Renal pelvis (tissue), 4 donors: ENCODE measurements around the gene RFX6. TPM values are rescaled to one million over a fixed set of nuclear protein-coding genes. Genes with fewer than 3 reads are reported as not detected.
A peak's percentile ranks its signal among the peaks of the same experiment; 100 is the strongest.

Experiments
- DNase-seq: peaks from one replicate; pipeline ENCODE4 v3.0.0-alpha.2; 2013
- polyA plus RNA-seq, 3 donors: library from polyadenylated mRNA; unstranded; fragments of 120-200 nt; gene quantifications; one replicate each; pipeline ENCODE4 v1.2.1, GENCODE V29; 2013; ENCODE audit not compliant: insufficient read length in 3 of 3

Gene RFX6
- polyA plus RNA-seq, 3 donors, result 0.10 TPM; not detected in 2

DNA sequence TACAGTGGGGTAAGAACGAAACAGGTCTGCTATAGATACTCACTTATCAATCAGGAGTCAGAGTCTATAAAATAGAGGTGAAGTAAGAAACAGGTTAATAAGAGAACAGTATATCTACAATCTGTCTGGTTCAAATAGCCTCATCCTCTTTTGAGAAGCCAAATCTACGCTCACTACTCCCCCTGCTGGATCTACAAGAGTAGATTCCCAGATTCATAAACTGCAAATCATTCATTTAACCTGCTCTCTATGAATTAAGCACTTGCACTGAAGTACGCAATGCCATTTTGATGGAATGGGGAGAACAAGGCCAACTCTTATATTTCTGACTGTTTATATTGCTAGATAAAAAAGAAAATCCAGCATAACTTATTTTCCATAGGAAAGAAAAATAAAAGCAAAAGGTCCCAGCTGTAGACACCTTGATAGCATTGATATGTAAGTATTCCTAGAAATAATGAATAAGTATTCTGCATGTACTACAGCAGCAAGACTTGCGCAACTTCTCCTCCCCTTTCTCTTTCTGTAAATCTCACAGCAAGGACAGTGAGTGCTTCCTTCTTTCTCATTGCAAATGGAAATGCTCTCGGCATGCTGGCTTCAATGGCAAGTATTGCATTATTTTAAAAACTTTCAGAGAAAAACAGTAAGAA, 92.3 kb downstream of the RFX6 start:
- DNase-seq, result peak; percentile 39

GRCh38 chr6:116971959-116972358, 94.9 kb downstream of the RFX6 start:
- DNase-seq, result peak; percentile 30

DNA sequence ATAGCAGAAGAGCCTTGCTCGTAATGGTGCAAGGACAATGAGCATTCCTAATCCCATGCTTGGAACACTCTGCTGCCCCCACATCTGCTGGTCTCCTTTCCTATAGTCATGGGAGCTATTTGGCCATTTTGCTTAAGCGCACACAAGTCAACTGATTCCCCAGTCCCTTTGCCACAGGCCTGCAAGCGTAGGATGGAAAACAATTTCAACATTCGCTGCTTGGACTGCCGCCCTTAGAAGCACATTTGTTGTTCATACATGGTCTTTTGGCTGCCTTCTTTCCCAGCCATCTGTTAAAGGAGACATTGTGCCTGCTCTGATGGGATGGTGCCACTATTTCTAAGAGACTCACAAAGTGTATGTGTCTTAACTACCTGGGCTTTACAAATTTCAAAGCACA, 96.9 kb downstream of the RFX6 start:
- no peak for DNase-seq

GRCh38 chr6:116974526-116975316, 97.7 kb downstream of the RFX6 start:
- no peak for DNase-seq

GRCh38 chr6:116975600-116975999, 98.6 kb downstream of the RFX6 start:
- DNase-seq, result no peak

GRCh38 chr6:116979560-116979959, 102.5 kb downstream of the RFX6 start:
- no peak for DNase-seq

Other genes starting within 250 kb of the RFX6 start
- gene ZUP1, start 208.5 kb upstream of the RFX6 start, polyA plus RNA-seq, result 10 to 100 TPM; 12.5 to 14.0 (median 13.6) TPM
- 10 to 100 TPM; 16.5 to 19.0 (median 17.4) TPM for gene KPNA5, start 196.0 kb upstream of the RFX6 start, polyA plus RNA-seq
- gene FAM162B, start 111.5 kb upstream of the RFX6 start, polyA plus RNA-seq, result 1 to 10 TPM; 3.5 to 7.0 (median 5.6) TPM
- gene GPRC6A, start 48.2 kb upstream of the RFX6 start, polyA plus RNA-seq, result under 1 TPM; 0.10 to 0.41 (median 0.27) TPM